ENCODE results near the gene SPCS1. TPM values are rescaled to one million over a fixed set of nuclear protein-coding genes. Genes with fewer than 3 reads are reported as not detected.
A peak's percentile ranks its signal among the peaks of the same experiment; 100 is the strongest.

Gene SPCS1
- total and polyA plus RNA-seq, 8 donors, result 0.58 to 332 (median 84.8) TPM

GRCh38 chr3:52695798-52696671 is 9.9 kb upstream of the SPCS1 start:
- intact Hi-C loops (cut with DNase I; ENCODE audit: low total_unique reads), result no loop called here
- no peak for TF ChIP-seq EP300 (IDR thresholded peaks at IDR 0.05)
- TF ChIP-seq POLR2A (IDR thresholded peaks at IDR 0.05), result no peak
- no peak for TF ChIP-seq CTCF (IDR thresholded peaks at IDR 0.05)
- no peak for TF ChIP-seq POLR2AphosphoS5 (IDR thresholded peaks at IDR 0.05)
- H3K36me3 ChIP-seq, result peaks cover 61 to 91% (median 89%) of the 10 kb centered on the region in 4 donors
- no peak overlapping the region for H3K27ac ChIP-seq
- no peaks in the 10 kb centered on the region for H3K27me3 ChIP-seq
- peaks cover 0 to 8% (median 0%) of the 10 kb centered on the region in 4 donors for H3K4me1 ChIP-seq
- no peak for DNase-seq
- no peak overlapping the region for H3K4me3 ChIP-seq
- WGBS, 5 donors, result 70 to 78% (median 73%) methylated on average over 4 of the region's 4 CpGs
- H3K9me3 ChIP-seq, result no peaks in the 10 kb centered on the region

GRCh38 chr3:52696830-52697631 is 8.9 kb upstream of the SPCS1 start:
- WGBS, 5 donors, result 69 to 82% (median 72%) methylated on average over 2 of the region's 2 CpGs
- H3K27ac ChIP-seq, result no peak overlapping the region
- intact Hi-C loops (cut with DNase I; ENCODE audit: low total_unique reads), result no loop called here
- peaks cover 0 to 9% (median 1%) of the 10 kb centered on the region in 4 donors for H3K4me1 ChIP-seq
- no peak overlapping the region for H3K4me3 ChIP-seq
- peaks cover 53 to 81% (median 79%) of the 10 kb centered on the region in 4 donors for H3K36me3 ChIP-seq
- H3K27me3 ChIP-seq, result no peaks in the 10 kb centered on the region
- TF ChIP-seq EP300 (IDR thresholded peaks at IDR 0.05) (no peak), CTCF (IDR thresholded peaks at IDR 0.05) (no peak), POLR2AphosphoS5 (IDR thresholded peaks at IDR 0.05) (no peak), POLR2A (IDR thresholded peaks at IDR 0.05) (no peak)
- no peak for DNase-seq
- no peaks in the 10 kb centered on the region for H3K9me3 ChIP-seq

GRCh38 chr3:52697632-52697965 is 8.3 kb upstream of the SPCS1 start:
- no peak for DNase-seq
- no peaks in the 10 kb centered on the region for H3K9me3 ChIP-seq
- intact Hi-C loops (cut with DNase I; ENCODE audit: low total_unique reads), result no loop called here
- no peaks in the 10 kb centered on the region for H3K27me3 ChIP-seq
- 84 to 95% (median 91%) methylated on average over 4 of the region's 4 CpGs for WGBS, 5 donors
- peaks cover 0 to 15% (median 4%) of the 10 kb centered on the region in 4 donors for H3K4me1 ChIP-seq
- no peak overlapping the region for H3K27ac ChIP-seq
- TF ChIP-seq POLR2A (IDR thresholded peaks at IDR 0.05) (no peak), EP300 (IDR thresholded peaks at IDR 0.05) (no peak), POLR2AphosphoS5 (IDR thresholded peaks at IDR 0.05) (no peak), CTCF (IDR thresholded peaks at IDR 0.05) (no peak)
- peaks cover 48 to 75% (median 73%) of the 10 kb centered on the region in 4 donors for H3K36me3 ChIP-seq
- no peak overlapping the region for H3K4me3 ChIP-seq

- TF ChIP-seq CTCF (IDR thresholded peaks at IDR 0.05) (no peak), EP300 (IDR thresholded peaks at IDR 0.05) (no peak), POLR2A (IDR thresholded peaks at IDR 0.05) (no peak), POLR2AphosphoS5 (IDR thresholded peaks at IDR 0.05) (no peak)
- 82 to 90% (median 89%) methylated on average over 7 of the region's 7 CpGs for WGBS, 5 donors
- DNase-seq, result no peak
- peak overlapping the region in 3 of 5 donors; percentile 89 to 95 (median 92) for H3K27ac ChIP-seq
- H3K4me3 ChIP-seq, result no peak overlapping the region
- H3K9me3 ChIP-seq, result no peaks in the 10 kb centered on the region
- H3K4me1 ChIP-seq, result peaks cover 11 to 51% (median 45%) of the 10 kb centered on the region in 4 donors
- peaks cover 4 to 26% (median 23%) of the 10 kb centered on the region in 4 donors for H3K36me3 ChIP-seq
- no peaks in the 10 kb centered on the region for H3K27me3 ChIP-seq
- intact Hi-C loops (cut with DNase I; ENCODE audit: low total_unique reads), result no loop called here
Observed at GRCh38 chr3:52703341-52703740, 2.6 kb upstream of the SPCS1 start.
